HG03558 (cell line): ENCODE data around the gene OR1B1.
"Not testable (repeated sequence)": the region's sequence is repeated elsewhere in the genome, so short reads cannot be mapped to it uniquely, and the experiment has no call there.

Source experiments
- ATAC-seq: cut with Tn5 transposase; IDR thresholded peaks from one replicate; pipeline ENCODE4 v1.9.1; 2021; ENCODE audit warnings: moderate number of reproducible peaks; ENCODE audit not compliant: unreplicated experiment; ENCODE audit errors: extremely low read depth

The OR1B1 gene

DNA sequence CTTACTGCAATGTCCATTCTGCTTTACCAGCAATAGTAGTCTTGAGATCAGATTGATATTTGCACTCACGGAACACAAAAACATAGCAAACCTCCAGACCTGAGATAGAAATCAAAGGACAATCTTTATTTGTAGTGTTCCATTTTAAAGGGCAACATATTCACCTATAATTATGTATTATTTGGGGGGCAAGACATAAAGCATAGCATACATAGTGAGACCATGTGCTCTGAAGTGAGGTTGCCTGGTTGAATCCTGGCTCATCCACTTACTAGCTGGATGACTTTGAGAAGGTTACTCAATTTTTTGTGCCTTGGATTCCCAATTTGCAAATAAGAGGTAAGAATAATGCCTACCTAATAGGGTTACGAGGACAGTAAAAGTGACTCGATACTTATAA, at the start of gene OR1B1:
OR1B1 (minus strand) TSS at position 101 of the 400 bp plus-strand sequence.
- ATAC-seq: no peak

GRCh38 chr9:122695696-122696095, 38.3 kb upstream of the OR1B1 start:
- no peak for ATAC-seq

DNA sequence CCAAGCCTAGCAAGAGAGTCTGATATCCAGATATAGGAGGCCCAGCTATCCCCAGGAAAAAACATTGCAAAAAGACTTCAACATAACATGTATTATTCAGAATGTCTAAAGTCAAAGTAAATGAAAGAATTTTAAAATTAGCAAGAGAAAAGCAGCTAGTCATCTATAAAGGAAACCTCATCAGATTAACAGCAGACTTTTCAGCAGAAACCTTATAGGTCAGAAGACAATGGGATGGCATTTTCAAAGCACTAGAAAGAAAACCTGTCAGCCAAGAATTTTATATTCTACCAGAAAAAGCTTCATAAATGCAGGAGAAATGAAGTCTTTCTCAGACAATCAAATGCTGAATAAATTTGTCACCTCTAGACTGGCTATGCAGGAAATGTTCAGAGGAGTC, 27.4 kb upstream of the OR1B1 start:
- no peak for ATAC-seq

- ATAC-seq: no peak
Observed at GRCh38 chr9:122672481-122672880, 15.1 kb upstream of the OR1B1 start.

DNA sequence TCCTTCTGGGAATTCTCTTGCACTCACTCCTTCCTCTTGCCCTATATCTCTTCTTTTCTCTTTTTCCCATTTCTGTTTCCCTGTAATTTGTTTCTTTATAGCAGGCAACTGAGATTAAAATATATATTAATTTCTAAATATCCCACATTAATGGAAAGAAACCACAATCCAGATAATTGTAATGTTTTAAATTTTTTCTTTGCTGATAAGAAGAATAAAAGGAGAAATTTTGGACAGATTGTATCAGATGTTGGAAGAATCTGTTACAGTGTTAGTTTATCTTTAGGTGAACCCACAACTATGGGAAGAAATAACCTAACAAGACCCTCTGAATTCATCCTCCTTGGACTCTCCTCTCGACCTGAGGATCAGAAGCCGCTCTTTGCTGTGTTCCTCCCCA, 4.0 kb upstream of the OR1B1 start, which contains the start of gene OR1L1:
OR1L1 (plus strand) TSS at position 301 of the 400 bp plus-strand sequence; CDS start at position 301, 0 bp downstream.
- ATAC-seq: no peak

GRCh38 chr9:122656378-122656777, 1.0 kb downstream of the OR1B1 start:
- ATAC-seq: no peak

DNA sequence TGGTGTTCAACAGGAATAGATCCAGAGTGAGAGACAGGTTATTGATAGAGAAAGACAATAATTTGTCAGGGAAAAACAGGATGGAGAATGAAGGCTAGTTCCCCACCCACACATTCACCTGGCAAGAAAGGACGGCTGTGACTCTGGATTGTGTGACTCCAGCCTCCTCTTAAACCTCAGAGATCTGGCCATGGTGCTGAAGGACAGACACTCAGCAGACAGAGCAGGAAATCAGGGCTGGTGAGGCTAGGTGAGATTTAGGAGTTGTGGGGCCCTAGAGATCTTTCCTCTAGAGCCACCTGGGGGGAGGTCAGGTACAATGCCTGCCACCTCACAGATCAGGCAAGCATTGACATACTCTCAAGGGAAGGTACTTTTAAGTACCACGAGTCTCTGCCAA, 15.2 kb downstream of the OR1B1 start:
- no peak for ATAC-seq

DNA sequence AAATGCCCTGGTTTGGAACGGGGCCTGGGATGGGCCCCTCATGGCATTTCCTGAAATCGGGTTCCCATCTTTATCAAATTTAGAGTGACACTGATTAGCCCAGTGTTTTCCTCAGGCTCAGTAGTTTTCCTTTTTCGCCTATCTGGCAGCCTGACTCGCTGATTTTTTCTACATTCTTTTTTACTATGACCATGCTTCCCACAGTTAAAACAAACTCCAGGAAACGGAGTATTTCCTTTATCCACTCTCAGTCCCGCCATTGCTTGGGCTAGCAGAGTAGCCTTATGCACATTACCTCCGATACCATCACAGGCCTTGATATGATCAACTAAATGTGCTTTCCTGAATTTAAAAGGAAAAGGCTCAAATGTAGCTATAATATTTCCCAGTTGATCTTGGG, 37.4 kb downstream of the OR1B1 start:
- ATAC-seq: no peak

DNA sequence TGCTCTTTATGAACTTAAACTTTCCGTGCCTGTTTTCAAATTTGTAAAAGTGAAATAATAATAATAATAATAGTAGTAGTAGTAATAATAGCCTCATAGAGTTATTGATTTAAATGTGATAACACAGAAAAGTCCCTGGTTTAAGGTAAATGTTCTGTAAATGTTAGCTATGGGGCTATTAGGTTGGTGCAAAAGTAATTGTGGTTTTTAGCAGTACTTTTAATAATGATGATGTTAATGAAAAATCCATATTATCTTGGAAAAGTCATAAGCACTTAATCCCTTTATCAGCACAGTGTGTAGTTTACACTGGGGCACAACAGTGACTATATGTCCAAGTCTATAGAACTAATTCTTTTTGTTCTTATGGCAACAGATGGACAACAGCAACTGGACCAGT, 43.1 kb downstream of the OR1B1 start, which contains the start of gene OR1Q1:
OR1Q1 (plus strand) TSS at position 377 of the 400 bp plus-strand sequence; CDS start at position 377, 0 bp downstream.
- ATAC-seq: no peak

GRCh38 chr9:122609804-122610203, 47.6 kb downstream of the OR1B1 start:
- ATAC-seq: no peak

DNA sequence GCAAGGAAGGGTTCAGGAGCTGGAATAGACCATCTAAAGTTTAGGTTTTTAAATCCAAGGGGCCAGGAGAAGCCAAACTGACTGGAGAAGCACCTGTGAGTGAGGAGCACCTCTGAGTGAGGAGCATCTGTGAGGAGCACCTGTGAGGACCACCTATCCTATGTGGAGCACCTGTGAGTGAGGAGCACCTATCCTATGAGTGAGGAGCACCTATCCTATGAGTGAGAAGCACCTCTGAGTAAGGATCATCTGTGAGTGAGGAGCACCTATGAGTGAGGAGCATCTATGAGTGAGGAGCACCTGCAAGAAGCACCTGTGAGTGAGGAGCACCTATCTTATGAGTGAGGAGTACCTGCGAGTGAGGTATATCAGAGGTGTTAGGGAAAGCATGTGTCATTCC, 50.8 kb downstream of the OR1B1 start:
- no peak for ATAC-seq

- ATAC-seq: no peak
Observed at GRCh38 chr9:122605691-122606090, 51.7 kb downstream of the OR1B1 start.

DNA sequence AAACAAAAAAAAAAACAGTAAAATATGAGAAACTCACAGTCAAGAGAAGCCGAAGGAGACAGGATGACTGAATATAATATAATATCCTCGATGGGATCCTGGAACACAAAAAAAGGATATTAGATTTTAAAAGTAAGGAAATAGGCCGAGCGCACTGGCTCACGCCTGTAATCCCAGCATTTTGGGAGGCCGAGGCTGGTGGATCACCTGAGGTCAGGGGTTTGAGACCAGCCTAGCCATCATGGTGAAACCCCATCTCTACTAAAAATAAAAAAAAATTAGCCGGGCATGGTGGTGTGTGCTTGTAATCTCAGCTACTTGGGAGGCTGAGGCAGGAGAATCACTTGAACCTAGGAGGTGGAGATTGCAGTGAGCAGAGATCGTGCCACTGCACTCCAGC, 74.1 kb downstream of the OR1B1 start, which contains the start of gene OR1L8:
OR1L8 (minus strand) TSS at position 101 of the 400 bp plus-strand sequence. CDS start 14,907 bp downstream, outside the sequence.
- ATAC-seq: not testable (repeated sequence)

DNA sequence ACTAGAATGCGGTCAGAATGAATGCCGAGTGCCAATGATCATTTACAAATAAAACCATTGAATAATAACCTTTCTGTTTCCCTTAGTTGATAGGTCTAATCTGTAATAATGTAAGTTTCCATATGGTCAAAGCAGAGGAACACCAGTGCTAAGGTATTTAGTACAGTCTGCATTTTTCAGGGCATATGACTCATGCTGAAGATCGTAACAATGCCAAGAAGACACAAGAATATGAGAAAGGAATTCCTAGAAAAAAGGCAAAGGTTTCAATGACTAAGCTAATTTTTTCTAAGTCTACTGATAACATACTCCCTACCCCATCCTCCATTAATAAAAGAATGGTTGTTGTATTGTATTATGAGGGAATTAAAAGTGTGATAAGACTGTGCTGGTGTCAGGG, 77.1 kb downstream of the OR1B1 start:
- ATAC-seq: no peak

DNA sequence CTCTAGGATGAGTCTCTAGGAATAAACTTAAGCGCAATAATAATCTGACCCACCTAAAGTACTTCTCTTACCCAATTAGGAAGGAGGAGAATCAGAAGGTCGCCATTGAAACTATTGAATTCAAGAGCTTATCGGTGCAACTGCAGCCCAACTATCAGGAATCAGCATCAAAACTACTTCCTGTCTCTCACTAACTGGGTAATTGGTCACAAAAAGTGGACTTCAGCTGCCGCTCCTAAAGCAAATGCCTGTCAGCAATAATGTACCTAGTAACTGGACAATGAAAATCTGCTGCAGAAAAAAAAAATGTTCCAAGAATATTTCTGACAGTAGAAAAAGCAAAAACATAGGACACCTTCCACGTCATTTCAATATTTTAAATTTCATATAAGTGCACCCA, 77.6 kb downstream of the OR1B1 start:
- no peak for ATAC-seq
